ENCODE measurements around the gene CTBP1. TPM values are rescaled to one million over a fixed set of nuclear protein-coding genes. Genes with fewer than 3 reads are reported as not detected.
A peak's percentile ranks its signal among the peaks of the same experiment; 100 is the strongest.

CTBP1 gene
- total RNA-seq, 1 experiment from 2014 or later = 136 TPM

DNA sequence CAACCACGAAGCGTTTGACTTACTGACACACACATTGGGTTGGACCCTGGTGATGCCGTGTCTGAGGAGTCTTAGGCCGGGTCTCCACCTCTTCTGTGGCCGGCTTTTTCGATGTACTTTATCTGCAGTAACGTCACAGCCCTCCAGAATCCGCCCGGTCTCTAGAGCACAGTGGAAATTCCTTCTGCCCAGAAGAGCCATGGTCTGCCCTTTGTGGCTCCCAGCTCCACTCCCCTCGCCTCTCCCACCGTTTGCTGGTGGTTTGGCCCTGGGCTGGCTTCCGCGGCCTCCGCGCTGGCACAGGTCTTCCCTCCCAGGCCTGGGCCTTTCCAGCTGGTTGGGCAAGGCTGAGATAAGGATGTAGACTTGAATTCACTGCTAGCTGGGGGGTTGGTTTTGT, 45.1 kb upstream of the CTBP1 start:
- no peaks in the 10 kb centered on the region for H3K27me3 Mint-ChIP-seq (ENCODE audit: low read depth)
- H3K4me3 Mint-ChIP-seq = no peak overlapping the region
- Histone ChIP-seq H3K56ac (ENCODE audit: insufficient read length, low read depth, low read length) (no peak overlapping the region), H3K4me2 (ENCODE audit: insufficient read depth, insufficient read length, low read length) (no peak overlapping the region), H3K27me3 (ENCODE audit: insufficient read depth, low read length) (no peaks in the 10 kb centered on the region), H4K20me1 (ENCODE audit: control insufficient read depth, insufficient read depth, insufficient read length) (no peaks in the 10 kb centered on the region), H4K8ac (replicated peaks; ENCODE audit: insufficient read length, low read depth, low read length) (no peak overlapping the region), H2BK15ac (ENCODE audit: low read depth, low read length) (no peak overlapping the region), H3K23ac (ENCODE audit: insufficient read length, low read depth, low read length) (no peak overlapping the region), H3K9ac (ENCODE audit: extremely low read depth, insufficient read length, low read length) (no peak overlapping the region), H4K5ac (ENCODE audit: insufficient read length, low read depth, low read length) (no peak overlapping the region), H3T11ph (ENCODE audit: low read length) (no peak overlapping the region), H2BK20ac (ENCODE audit: low read depth, low read length, poor library complexity, severe bottlenecking) (no peak overlapping the region), H2BK5ac (ENCODE audit: insufficient read length, low read length) (no peak overlapping the region), H3K9me3 (ENCODE audit: control insufficient read depth, low read depth, low read length) (no peaks in the 10 kb centered on the region), H2BK12ac (ENCODE audit: insufficient read length, low read depth, low read length) (no peak overlapping the region), H2AFZ (ENCODE audit: low read length) (no peak overlapping the region), H4K91ac (ENCODE audit: insufficient read length, low read depth, low read length) (no peak overlapping the region), H3K79me2 (ENCODE audit: insufficient read depth, low read length) (peaks cover 64% of the 10 kb centered on the region; the same call in 1 of the 2 replicates), H3K18ac (ENCODE audit: insufficient read length, low read depth, low read length) (no peak overlapping the region), H3K23me2 (ENCODE audit: insufficient read length, low read depth, low read length, poor library complexity, severe bottlenecking) (peaks cover 8% of the 10 kb centered on the region), H3K27ac (ENCODE audit: insufficient read length, low read depth, low read length) (no peak overlapping the region), H2BK120ac (ENCODE audit: low read depth, low read length, poor library complexity, severe bottlenecking) (no peak overlapping the region), H3K14ac (ENCODE audit: insufficient read depth, low read length) (no peak overlapping the region), H3K4me1 (ENCODE audit: insufficient read depth, low read length) (no peaks in the 10 kb centered on the region; the same call in 1 of the 2 replicates), H3K4ac (ENCODE audit: low read depth, low read length) (no peak overlapping the region), H3K79me1 (ENCODE audit: insufficient read depth, low read depth, low read length, poor library complexity, severe bottlenecking) (peaks cover 19% of the 10 kb centered on the region), H2AK5ac (ENCODE audit: insufficient read length, low read length) (no peak overlapping the region)
- no peak for DNase-seq
- H3K27ac Mint-ChIP-seq = peak overlapping the region in 2 of 3 experiments; percentile 13 to 45; a peak in 3 of 7 replicates
- no CpG with 5 or more reads among the region's 15 CpGs for WGBS (ENCODE audit: extremely low coverage, insufficient read length, low lambda C conversion rate)
- TF ChIP-seq, protein P1, sequence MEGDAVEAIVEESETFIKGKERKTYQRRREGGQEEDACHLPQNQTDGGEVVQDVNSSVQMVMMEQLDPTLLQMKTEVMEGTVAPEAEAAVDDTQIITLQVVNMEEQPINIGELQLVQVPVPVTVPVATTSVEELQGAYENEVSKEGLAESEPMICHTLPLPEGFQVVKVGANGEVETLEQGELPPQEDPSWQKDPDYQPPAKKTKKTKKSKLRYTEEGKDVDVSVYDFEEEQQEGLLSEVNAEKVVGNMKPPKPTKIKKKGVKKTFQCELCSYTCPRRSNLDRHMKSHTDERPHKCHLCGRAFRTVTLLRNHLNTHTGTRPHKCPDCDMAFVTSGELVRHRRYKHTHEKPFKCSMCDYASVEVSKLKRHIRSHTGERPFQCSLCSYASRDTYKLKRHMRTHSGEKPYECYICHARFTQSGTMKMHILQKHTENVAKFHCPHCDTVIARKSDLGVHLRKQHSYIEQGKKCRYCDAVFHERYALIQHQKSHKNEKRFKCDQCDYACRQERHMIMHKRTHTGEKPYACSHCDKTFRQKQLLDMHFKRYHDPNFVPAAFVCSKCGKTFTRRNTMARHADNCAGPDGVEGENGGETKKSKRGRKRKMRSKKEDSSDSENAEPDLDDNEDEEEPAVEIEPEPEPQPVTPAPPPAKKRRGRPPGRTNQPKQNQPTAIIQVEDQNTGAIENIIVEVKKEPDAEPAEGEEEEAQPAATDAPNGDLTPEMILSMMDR (conservative IDR thresholded peaks at IDR 0.05) = no peak
- no peaks in the 10 kb centered on the region; a peak in 1 of 5 replicates for H3K9me3 Mint-ChIP-seq
- H3K36me3 Mint-ChIP-seq (ENCODE audit: insufficient read depth in 1 of 3, low read depth in 3 of 3) = peaks cover 0 to 30% (median 24%) of the 10 kb centered on the region in 3 experiments
- peaks cover 39 to 49% of the 10 kb centered on the region in 2 experiments for H3K4me1 Mint-ChIP-seq

Measured in H9 (cell line).